HCT116 (cell line): Measurements from ENCODE around the gene DBN1. TPM values are rescaled to one million over a fixed set of nuclear protein-coding genes. Genes with fewer than 3 reads are reported as not detected.

Source experiments
- ATAC-seq: fragments of 200-7000 bp; cut with Tn5 transposase; 2 replicates; pipeline ENCODE4 v1.9.1; 2020; ENCODE audit warnings: mild to moderate bottlenecking, moderate library complexity
- BruUV-seq: library from RNA; stranded (reverse); fragments of 400-500 nt; replicated peaks from 2 replicates; lab custom pipeline; 2021; lab: Mats Ljungman, UMichigan
- CTCF ChIA-PET: fragments of 300-600 bp; sonication (Branson Sonifier 250); formaldehyde crosslinking; loops from one replicate; lab custom pipeline; 2021; ENCODE audit warnings: antibody characterized with exemption; lab: Charles Lee
- POLR2A ChIA-PET: fragments of 300-600, 350-600 bp; sonication (Branson Sonifier 250); formaldehyde crosslinking; loops from one replicate; lab custom pipeline; 2021; ENCODE audit warnings: antibody characterized with exemption; lab: Charles Lee
- RAD21 ChIA-PET, 2 experiments: fragments of 300-600 bp; sonication (Branson Sonifier 250); formaldehyde crosslinking; loops; one replicate each; lab custom pipeline; 2023; ENCODE audit warnings: low total read pairs in 2 of 2; ENCODE audit not compliant: uncharacterized antibody in 2 of 2, unreplicated experiment in 2 of 2, low non-redundant PET in 1 of 2; lab: Charles Lee
- DNase-seq: peaks from one replicate; pipeline ENCODE4 v3.0.0-alpha.2; 2010; ENCODE audit warnings: low read depth, low spot score
- H2AFZ ChIP-seq: fragments of 200-600 bp; shearing (Covaris generic), sonication (generic); 2 replicates; pipeline ENCODE4 v1.6.1; 2017; ENCODE audit warnings: low read depth, mixed run types, mixed read lengths, antibody characterized with exemption, low read length; ENCODE audit not compliant: poor library complexity, severe bottlenecking
- H3K27ac ChIP-seq: 2 replicates; pipeline ENCODE4 v1.5.1; 2012; ENCODE audit warnings: low read depth, low read length
- H3K27me3 ChIP-seq: fragments of 200-600 bp; sonication (generic); 2 replicates; pipeline ENCODE4 v1.6.1; 2016; ENCODE audit warnings: mixed run types, low read length, mixed read lengths; ENCODE audit not compliant: insufficient read depth
- H3K36me3 ChIP-seq, 2 experiments: fragments of 200-500 bp in 1 of 2; fragments of 200-600 bp in 1 of 2; sonication (Bioruptor generic) in 1 of 2; sonication (generic) in 1 of 2; 2 replicates each; pipeline versions ENCODE4 v1.5.1 to v1.6.1; 2014 to 2016; ENCODE audit warnings: low read length in 2 of 2, inconsistent platforms in 1 of 2, mixed read lengths in 1 of 2, mixed run types in 1 of 2; ENCODE audit not compliant: insufficient read depth in 2 of 2, control insufficient read depth in 1 of 2
- H3K4me1 ChIP-seq, 2 experiments: fragments of 200-600 bp in 1 of 2; sonication (generic) in 1 of 2; 2 replicates each; pipeline versions ENCODE4 v1.5.1 to v1.6.1; 2012 to 2017; ENCODE audit warnings: low read length in 2 of 2, inconsistent platforms in 1 of 2, mild to moderate bottlenecking in 1 of 2, mixed read lengths in 1 of 2, mixed run types in 1 of 2, moderate library complexity in 1 of 2; ENCODE audit not compliant: insufficient read depth in 2 of 2, control insufficient read depth in 1 of 2
- H3K4me2 ChIP-seq: fragments of 200-600 bp; sonication (generic); 2 replicates; pipeline ENCODE4 v1.6.1; 2017; ENCODE audit warnings: mixed run types, low read length, mixed read lengths
- H3K4me3 ChIP-seq, 2 experiments: fragments of 200-600 bp in 1 of 2; sonication (generic) in 1 of 2; replicated peaks in 1 of 2; 2 replicates each; pipeline ENCODE4 v1.5.1; 2011 to 2016; ENCODE audit warnings: low read length in 2 of 2, control low read depth in 1 of 2, low read depth in 1 of 2, mild to moderate bottlenecking in 1 of 2, mixed read lengths in 1 of 2, mixed run types in 1 of 2
- H3K79me2 ChIP-seq: fragments of 200-600 bp; sonication (generic); 2 replicates; pipeline ENCODE4 v1.6.1; 2017; ENCODE audit warnings: mild to moderate bottlenecking, mixed run types, low read length, moderate library complexity, mixed read lengths; ENCODE audit not compliant: insufficient read depth
- H3K9ac ChIP-seq: fragments of 200-600 bp; sonication (generic); 2 replicates; pipeline ENCODE4 v1.6.1; 2016; ENCODE audit warnings: low read length, mixed read lengths
- H3K9me2 ChIP-seq: fragments of 200-600 bp; sonication (generic), shearing (Covaris generic); 2 replicates; pipeline ENCODE4 v1.6.1; 2017; ENCODE audit warnings: mixed run types, mild to moderate bottlenecking, moderate library complexity; ENCODE audit not compliant: insufficient read depth
- H3K9me3 ChIP-seq, 2 experiments: fragments of 200-500 bp in 1 of 2; fragments of 200-600 bp in 1 of 2; sonication (Bioruptor generic) in 1 of 2; sonication (generic) in 1 of 2; 2 replicates each; pipeline ENCODE4 v1.6.1; 2014 to 2017; ENCODE audit warnings: low read length in 2 of 2, mixed read lengths in 2 of 2, inconsistent platforms in 1 of 2, low read depth in 1 of 2, mild to moderate bottlenecking in 1 of 2, mixed run types in 1 of 2, moderate library complexity in 1 of 2; ENCODE audit not compliant: control insufficient read depth in 1 of 2, insufficient read depth in 1 of 2
- H4K20me1 ChIP-seq: fragments of 200-600 bp; sonication (generic), shearing (Covaris generic); 2 replicates; pipeline ENCODE4 v1.6.1; 2017; ENCODE audit warnings: mixed run types, mild to moderate bottlenecking, moderate library complexity; ENCODE audit not compliant: insufficient read depth
- ATF3 ChIP-seq: IDR thresholded peaks from 2 replicates; pipeline ENCODE4 v1.6.1; 2012
- CBX3 ChIP-seq: IDR thresholded peaks from 2 replicates; pipeline ENCODE4 v1.6.1; 2012; ENCODE audit warnings: low read depth
- EZH2phosphoT487 ChIP-seq: fragments of 200-600 bp; IDR thresholded peaks from 2 replicates; pipeline ENCODE4 v1.6.1; 2018; ENCODE audit warnings: antibody characterized with exemption, borderline replicate concordance
- FOSL1 ChIP-seq: IDR thresholded peaks from 2 replicates; pipeline ENCODE4 v1.6.1; 2012; ENCODE audit warnings: low read depth
- POLR2A ChIP-seq: IDR thresholded peaks from 2 replicates; pipeline ENCODE4 v1.7.0; 2011; ENCODE audit warnings: borderline replicate concordance; ENCODE audit not compliant: insufficient read depth, insufficient read length; ENCODE audit errors: extremely low read depth
- POLR2AphosphoS5 ChIP-seq: IDR thresholded peaks from 2 replicates; pipeline ENCODE4 v1.6.1; 2011; ENCODE audit warnings: mild to moderate bottlenecking, low read depth, low read length, moderate library complexity
- SIN3A ChIP-seq: IDR thresholded peaks from 2 replicates; pipeline ENCODE4 v1.6.1; 2012; ENCODE audit warnings: low read depth
- TCF7L2 ChIP-seq: IDR thresholded peaks from 2 replicates; pipeline ENCODE4 v1.7.0; 2011; ENCODE audit warnings: borderline replicate concordance, inconsistent platforms; ENCODE audit not compliant: insufficient read depth, insufficient read length; ENCODE audit errors: extremely low read depth
- intact Hi-C: fragments of 100-400 bp; cut with micrococcal nuclease; formaldehyde crosslinking; loops from 2 replicates; pipeline ENCODE4 v1.10.0; 2022
- total RNA-seq: library from RNA; stranded (reverse); gene quantifications from one replicate; pipeline ENCODE4 v1.2.1, GENCODE V29; 2021; ENCODE audit not compliant: unreplicated experiment

Gene DBN1
- total RNA-seq, 1 experiment from 2014 or later: 144 TPM

- no peak overlapping the region for H3K4me3 ChIP-seq
- intact Hi-C loops: no loop called here
- BruUV-seq: no TSS peak
- TF ChIP-seq TCF7L2 (no peak), POLR2AphosphoS5 (peak; percentile 46; the same call in 1 of the 2 replicates), SIN3A (no peak), POLR2A (peak; percentile 25)
- TF ChIP-seq, all 23 proteins: peak for 2
- H3K36me3 ChIP-seq: peaks cover 0 to 17% of the 10 kb centered on the region in 2 experiments; a peak in 2 of 4 replicates
- 0 out of 2 replicates have a peak overlapping the region, but pooled peaks have one; percentile 8 for H3K9ac ChIP-seq
- H3K27me3 ChIP-seq: no peaks in the 10 kb centered on the region
- no peak overlapping the region for H2AFZ ChIP-seq
- peaks cover 9 to 47% of the 10 kb centered on the region in 2 experiments for H3K4me1 ChIP-seq
- ChIA-PET CTCF (interaction anchor here (1.3 to 6.3 kb wide), 3 partner anchors 11 to 41 kb away, joined by 5 to 53 read pairs (median 24); no protein-coding TSS in a partner anchor), RAD21 (no interaction called here), POLR2A (interaction anchor here (2.4 kb wide), 1 partner anchor 18 kb away, joined by 10 read pairs; the partner anchor contains the start of gene GRK6)
- no peaks in the 10 kb centered on the region for H3K9me2 ChIP-seq
- no peak for DNase-seq
- H3K27ac ChIP-seq: peak overlapping the region; percentile 19; the same call in 1 of the 2 replicates
- H3K4me2 ChIP-seq: no peak overlapping the region
- H3K79me2 ChIP-seq: peaks cover 58% of the 10 kb centered on the region
- no peaks in the 10 kb centered on the region for H3K9me3 ChIP-seq
- no peak for ATAC-seq
- H4K20me1 ChIP-seq: peaks cover 3% of the 10 kb centered on the region; the same call in 1 of the 2 replicates
These were observed 29.1 kb downstream of the DBN1 start for GRCh38 chr5:177444106-177445051.

DNA sequence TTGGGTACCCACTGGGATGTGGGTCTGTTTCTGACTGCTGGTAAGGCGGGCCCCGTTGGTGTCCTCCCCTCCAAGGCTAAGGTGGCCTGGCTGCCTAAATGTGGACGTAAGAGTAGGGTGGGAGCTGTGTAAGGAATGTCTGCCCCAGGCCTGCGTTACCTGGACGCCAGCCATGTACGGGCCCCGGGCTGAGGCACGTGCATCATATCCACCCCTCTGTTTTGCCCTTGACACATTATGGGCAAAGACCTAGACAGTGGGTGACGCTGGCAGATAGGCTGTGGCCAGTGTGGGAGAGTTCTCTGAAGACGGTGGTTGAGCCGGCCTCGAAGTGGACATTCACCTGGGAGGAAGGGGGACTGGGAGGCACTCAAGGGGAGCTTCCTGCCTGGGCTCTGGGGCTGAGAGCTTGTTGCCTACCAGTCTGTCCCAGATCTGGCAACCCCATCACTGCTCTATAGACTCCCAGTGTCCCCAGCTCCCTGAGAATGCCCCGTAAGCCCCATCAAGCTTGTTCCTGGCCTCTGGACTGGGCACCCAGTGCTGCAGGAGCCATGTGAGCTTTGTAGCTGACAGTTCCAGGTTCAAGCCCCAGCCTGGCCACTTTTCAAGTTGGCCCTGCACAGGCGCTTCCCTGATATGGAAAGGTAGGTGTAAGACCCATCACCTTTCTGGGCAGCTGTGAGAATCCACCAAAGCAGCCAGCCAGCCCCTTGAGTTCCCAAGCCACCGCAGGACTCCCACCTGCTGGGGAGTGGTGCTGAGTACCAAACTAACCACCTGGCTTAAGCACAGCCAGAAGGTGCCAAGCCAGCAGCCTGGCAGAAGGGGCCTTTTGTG is 30.1 kb downstream of the DBN1 start:
- peak overlapping the region; percentile 40; the same call in 1 of the 2 replicates for H3K27ac ChIP-seq
- no peak for ATAC-seq
- CTCF ChIA-PET: interaction anchor here (1.3 to 5.2 kb wide), 2 partner anchors 12 to 39 kb away, joined by 5 to 24 read pairs; no protein-coding TSS in a partner anchor

More for the DNA sequence above, 30.1 kb downstream of the DBN1 start:
- Histone ChIP-seq H4K20me1 (peaks cover 3% of the 10 kb centered on the region; the same call in 1 of the 2 replicates), H3K9ac (no peak overlapping the region), H3K36me3 (peaks cover 0 to 23% of the 10 kb centered on the region in 2 experiments; a peak in 2 of 4 replicates), H2AFZ (no peak overlapping the region), H3K4me3 (no peak overlapping the region), H3K27me3 (no peaks in the 10 kb centered on the region), H3K4me1 (peaks cover 4 to 37% of the 10 kb centered on the region in 2 experiments), H3K4me2 (no peak overlapping the region), H3K9me2 (no peaks in the 10 kb centered on the region), H3K9me3 (no peaks in the 10 kb centered on the region), H3K79me2 (peaks cover 48% of the 10 kb centered on the region)
- RAD21 ChIA-PET: no interaction called here
- DNase-seq: no peak
- intact Hi-C loops: no loop called here
- TF ChIP-seq FOSL1 (no peak), SIN3A (no peak), CBX3 (no peak), ATF3 (no peak), EZH2phosphoT487 (no peak)
- POLR2A ChIA-PET: interaction anchor here (2.4 kb wide), 1 partner anchor 17 kb away, joined by 10 read pairs; the partner anchor contains the start of gene GRK6
- BruUV-seq: no TSS peak
